ENCODE measurements around the gene SLC31A2. TPM values are rescaled to one million over a fixed set of nuclear protein-coding genes. Genes with fewer than 3 reads are reported as not detected.

The SLC31A2 gene
- total RNA-seq, 1 experiment from 2014 or later = 88.0 TPM

DNA sequence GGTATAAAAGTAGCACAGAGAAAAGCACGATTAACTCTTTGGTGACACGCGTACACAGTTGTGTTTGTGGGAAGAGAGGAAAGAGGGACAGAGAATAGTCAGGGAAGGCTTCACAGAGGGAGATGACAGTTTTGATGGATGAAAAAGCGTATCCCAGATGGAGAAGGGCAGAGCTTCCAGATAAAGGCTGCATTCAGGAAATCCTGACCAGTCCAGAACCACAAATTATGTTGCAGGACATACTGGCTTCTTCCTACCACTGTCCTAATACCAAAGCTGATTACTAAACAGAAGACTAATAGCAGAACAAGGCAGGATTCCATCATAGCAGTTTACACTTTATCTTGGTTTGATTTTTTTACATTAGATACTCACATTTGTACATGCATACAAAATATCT, 34.5 kb downstream of the SLC31A2 start:
- DNase-seq (ENCODE audit: low read depth) = no peak

DNA sequence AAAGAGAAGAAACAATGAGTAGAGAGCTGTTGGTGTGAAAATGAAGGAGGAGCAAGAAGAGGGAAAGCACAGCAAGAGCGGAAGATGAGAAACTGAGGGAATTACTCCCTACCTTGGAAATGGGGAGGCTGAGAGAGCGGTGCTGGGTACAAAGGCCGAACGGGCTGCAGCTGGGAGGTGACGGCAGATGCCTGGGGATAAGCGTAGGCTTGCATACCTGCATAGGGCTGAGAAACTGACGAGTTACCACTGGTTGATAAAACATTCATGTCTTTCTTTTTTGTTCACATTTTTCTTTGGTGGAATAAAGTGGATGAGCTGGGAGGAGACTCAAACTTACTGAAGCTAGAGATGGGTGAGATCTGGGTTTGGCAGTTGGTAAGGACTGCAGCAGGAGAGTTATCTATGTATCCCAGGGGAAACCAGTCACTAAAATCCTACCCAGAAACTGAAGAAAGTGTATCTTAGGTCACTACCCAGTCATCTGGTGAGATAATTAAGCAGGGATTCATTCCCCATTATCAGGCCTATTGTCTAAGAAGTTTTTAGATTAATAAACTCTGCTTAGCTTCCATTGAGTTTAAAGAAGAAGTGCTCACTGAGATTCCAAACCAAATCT, 35.4 kb downstream of the SLC31A2 start:
- no peak for DNase-seq (ENCODE audit: low read depth)

DNA sequence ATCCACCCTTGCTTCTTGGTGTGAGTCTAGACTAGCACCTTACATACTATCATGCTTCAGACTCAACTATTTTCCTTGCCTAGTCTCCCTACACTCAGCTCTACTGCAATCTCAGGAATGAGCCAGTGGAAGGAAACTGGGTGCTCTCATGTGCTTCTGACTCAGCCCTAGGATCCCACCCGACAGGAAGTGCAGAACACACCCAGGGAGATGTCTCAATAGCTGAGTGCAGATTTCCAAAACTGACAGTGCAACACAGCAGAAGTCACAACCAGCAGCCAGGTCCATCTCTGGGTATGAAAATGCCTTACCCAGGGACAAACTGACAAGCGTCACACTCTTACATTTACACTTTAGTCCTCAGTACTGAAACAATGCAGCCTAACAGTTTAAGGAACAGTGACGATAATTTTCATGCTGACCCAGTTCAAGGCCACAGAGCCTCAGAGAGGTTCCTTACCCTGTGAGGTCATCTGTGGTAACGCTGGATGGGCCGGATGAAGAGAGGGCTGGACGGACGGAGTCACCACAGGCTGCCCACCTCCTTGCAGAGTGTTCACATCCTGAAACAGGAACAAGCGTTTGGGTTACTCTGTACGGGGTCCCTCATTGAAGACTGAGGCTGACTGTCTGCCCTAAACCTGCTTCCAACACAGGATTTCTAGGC, 37.3 kb downstream of the SLC31A2 start:
- DNase-seq (ENCODE audit: low read depth) = peak; percentile 91

DNA sequence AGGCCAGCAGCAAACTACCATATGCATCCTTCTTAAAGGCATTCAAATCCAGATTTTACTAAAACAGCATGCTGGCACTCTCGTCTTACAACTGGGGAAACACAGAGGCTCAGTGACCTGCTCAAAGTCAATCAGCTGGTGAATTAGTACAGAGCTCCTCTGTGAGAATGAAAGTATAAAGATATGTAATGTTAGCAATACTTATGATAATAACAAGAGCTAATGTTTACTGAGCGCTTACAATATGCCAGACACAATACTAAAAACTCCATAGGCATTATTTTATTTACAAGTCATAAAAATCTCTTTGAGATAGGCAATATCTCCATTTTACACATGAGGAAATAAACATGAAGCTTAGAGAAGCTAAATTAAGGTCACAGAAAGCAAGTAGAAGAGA, 41.6 kb downstream of the SLC31A2 start:
- no peak for DNase-seq (ENCODE audit: low read depth)

DNA sequence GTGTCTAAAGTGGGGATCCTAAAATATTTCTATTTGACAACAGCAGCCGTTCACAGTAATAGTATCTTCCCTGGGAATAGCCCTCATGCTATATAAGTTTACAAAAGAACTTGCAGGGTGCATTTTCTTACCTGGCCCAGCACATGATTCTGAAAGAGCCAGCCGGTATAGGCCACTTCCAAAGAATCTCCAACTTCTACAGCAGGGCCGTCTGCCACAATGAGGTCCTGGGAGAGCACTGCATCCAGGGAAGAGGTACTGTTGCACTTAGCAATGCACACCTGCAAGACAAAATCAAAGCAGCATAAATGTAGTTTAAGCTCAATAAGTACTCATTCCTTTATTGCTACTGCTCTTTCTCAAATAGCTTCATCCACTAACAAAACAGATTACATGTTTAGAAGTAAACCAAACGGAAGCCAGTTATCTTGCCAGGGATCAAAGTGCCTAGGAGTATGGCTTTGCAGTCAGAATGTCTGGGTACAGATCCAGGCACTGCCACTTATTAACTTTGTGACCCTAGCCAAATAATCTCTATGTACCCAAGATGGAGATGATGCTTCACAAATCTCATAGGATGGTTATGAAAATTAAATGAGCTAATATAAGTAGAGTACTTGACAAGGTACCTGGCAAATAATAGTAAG, 49.0 kb downstream of the SLC31A2 start:
- no peak for DNase-seq (ENCODE audit: low read depth)

DNA sequence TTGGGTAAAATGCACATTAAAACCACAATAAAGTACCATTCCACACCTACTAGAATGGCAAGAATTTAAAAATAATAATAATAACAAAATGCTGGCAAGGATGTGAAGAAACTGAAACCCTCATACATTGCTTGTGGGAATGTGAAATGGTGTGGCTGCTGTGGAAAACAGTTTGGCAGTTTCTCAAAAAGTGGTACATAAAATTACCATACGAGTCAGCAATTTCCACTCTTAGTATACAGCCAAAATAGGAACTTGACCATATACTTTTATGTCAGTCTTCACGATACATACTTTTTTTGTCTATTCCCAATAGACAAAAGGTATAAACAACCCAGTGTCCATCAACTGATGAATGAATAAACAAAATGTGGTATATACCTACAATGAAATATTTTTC, 54.6 kb downstream of the SLC31A2 start:
- DNase-seq (ENCODE audit: low read depth) = no peak

DNA sequence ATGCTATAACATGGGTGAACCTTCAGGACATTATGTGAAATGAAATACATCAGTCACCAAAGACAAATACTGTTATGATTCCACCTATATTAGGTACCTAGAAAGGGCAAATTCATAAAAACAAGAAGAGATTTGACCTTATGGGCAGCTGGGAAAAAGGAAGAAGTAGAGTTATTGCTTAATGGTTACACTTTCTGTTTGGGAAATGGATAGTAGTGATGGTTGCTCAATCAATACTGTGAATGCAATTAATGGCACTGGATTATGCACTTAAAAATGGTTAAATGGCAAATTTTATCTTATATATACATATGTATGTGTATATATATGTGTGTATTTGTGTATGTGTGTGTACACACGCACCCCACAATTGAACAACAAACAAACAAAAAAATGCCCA, 55.1 kb downstream of the SLC31A2 start:
- DNase-seq (ENCODE audit: low read depth) = no peak

DNA sequence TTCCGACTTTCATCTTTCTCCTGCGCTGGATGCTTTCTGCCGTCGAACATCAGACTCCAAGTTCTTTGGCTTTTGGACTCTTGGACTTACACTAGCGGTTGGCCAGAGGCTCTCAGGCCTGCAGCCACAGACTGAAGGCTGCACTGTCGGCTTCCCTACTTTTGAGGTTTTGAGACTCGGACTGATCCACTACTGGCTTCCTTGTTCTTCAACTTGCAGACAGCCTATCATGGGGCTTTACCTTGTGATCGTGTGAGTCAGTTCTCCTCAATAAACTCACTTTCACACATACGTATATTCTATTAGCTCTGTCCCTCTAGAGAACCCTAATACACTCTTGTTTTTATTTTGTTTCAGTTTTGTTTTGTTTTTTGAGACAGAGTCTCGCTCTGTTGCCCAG, 60.0 kb downstream of the SLC31A2 start:
- DNase-seq (ENCODE audit: low read depth) = no peak

Other genes with a start within 250 kb of the SLC31A2 start
- gene ZNF883, start 138.8 kb upstream of the SLC31A2 start, total RNA-seq (2014; rRNA removed) = 0.51 and 1.0 TPM in 2 replicates
- gene ZFP37, start 94.3 kb upstream of the SLC31A2 start, total RNA-seq (2014; rRNA removed) = 3.3 and 4.9 TPM in 2 replicates
- gene FKBP15, start 70.3 kb downstream of the SLC31A2 start, total RNA-seq (2014; rRNA removed) = 24.9 and 28.5 TPM in 2 replicates
- gene SLC31A1, start 70.5 kb downstream of the SLC31A2 start, total RNA-seq (2014; rRNA removed) = 15.1 and 15.8 TPM in 2 replicates
- 25.0 and 39.7 TPM in 2 replicates for gene CDC26, start 124.6 kb downstream of the SLC31A2 start, total RNA-seq (2014; rRNA removed)
- gene PRPF4, start 124.7 kb downstream of the SLC31A2 start, total RNA-seq (2014; rRNA removed) = 49.3 and 51.0 TPM in 2 replicates
- not detected in 2 replicates for gene RNF183, start 152.4 kb downstream of the SLC31A2 start, total RNA-seq (2014; rRNA removed)
- gene WDR31, start 189.3 kb downstream of the SLC31A2 start, total RNA-seq (2014; rRNA removed) = 0.51 and 0.69 TPM in 2 replicates
- not detected in 2 replicates for gene BSPRY, start 198.5 kb downstream of the SLC31A2 start, total RNA-seq (2014; rRNA removed)
- 11.8 and 13.1 TPM in 2 replicates for gene HDHD3, start 226.0 kb downstream of the SLC31A2 start, total RNA-seq (2014; rRNA removed)